ENCODE results near the gene URI1.

URI1 gene

GRCh38 chr19:29927944-29928625 is 14.0 kb upstream of the URI1 start:
- TF ChIP-seq CTCF (IDR thresholded peaks at IDR 0.05; ENCODE audit: low read depth, low read length), result no peak
- peak overlapping the region; percentile 30; the same call in 1 of the 2 replicates for H3K4me3 ChIP-seq (ENCODE audit: low read depth, low read length)

- TF ChIP-seq CTCF (IDR thresholded peaks at IDR 0.05; ENCODE audit: low read depth, low read length), result no peak
- no peak overlapping the region for H3K4me3 ChIP-seq (ENCODE audit: low read depth, low read length)
Observed at GRCh38 chr19:29928831-29929230, 13.2 kb upstream of the URI1 start.

- no peak overlapping the region for H3K4me3 ChIP-seq (ENCODE audit: low read depth, low read length)
- TF ChIP-seq CTCF (IDR thresholded peaks at IDR 0.05; ENCODE audit: low read depth, low read length), result no peak
Observed at GRCh38 chr19:29934257-29934656, 7.8 kb upstream of the URI1 start.

GRCh38 chr19:29934781-29935180 is 7.3 kb upstream of the URI1 start:
- H3K4me3 ChIP-seq (ENCODE audit: low read depth, low read length), result no peak overlapping the region
- no peak for TF ChIP-seq CTCF (IDR thresholded peaks at IDR 0.05; ENCODE audit: low read depth, low read length)

- TF ChIP-seq CTCF (IDR thresholded peaks at IDR 0.05; ENCODE audit: low read depth, low read length), result no peak
- H3K4me3 ChIP-seq (ENCODE audit: low read depth, low read length), result no peak overlapping the region
Observed at GRCh38 chr19:29936409-29936808, 5.6 kb upstream of the URI1 start.

- TF ChIP-seq CTCF (IDR thresholded peaks at IDR 0.05; ENCODE audit: low read depth, low read length), result no peak
- H3K4me3 ChIP-seq (ENCODE audit: low read depth, low read length), result no peak overlapping the region
Observed at GRCh38 chr19:29939628-29940027, 2.4 kb upstream of the URI1 start.

- no peak overlapping the region for H3K4me3 ChIP-seq (ENCODE audit: low read depth, low read length)
- TF ChIP-seq CTCF (IDR thresholded peaks at IDR 0.05; ENCODE audit: low read depth, low read length), result no peak
Observed at GRCh38 chr19:29940971-29941585, 961 bp upstream of the URI1 start.

All from WI38 (cell line).